IMR-90 (cell line): Measurements from ENCODE around the gene FOXK2. TPM values are rescaled to one million over a fixed set of nuclear protein-coding genes. Genes with fewer than 3 reads are reported as not detected.

ENCODE experiments used
- ATAC-seq: fragments of 200-7000 bp; cut with Tn5 transposase; 2 replicates; pipeline ENCODE4 v1.9.1; 2020; ENCODE audit warnings: low read depth, mild to moderate bottlenecking, moderate library complexity
- BruUV-seq: library from RNA; stranded (reverse); fragments of 400-500 nt; replicated peaks from 2 replicates; lab custom pipeline; 2021; lab: Mats Ljungman, UMichigan
- CTCF ChIA-PET: fragments of 300-600 bp; formaldehyde crosslinking; extraction: SDS; loops from one replicate; lab custom pipeline; 2021; ENCODE audit warnings: antibody characterized with exemption; lab: Yijun Ruan, JAX
- POLR2A ChIA-PET: fragments of 300-600 bp; sonication (Branson Sonifier 250); formaldehyde crosslinking; loops from one replicate; lab custom pipeline; 2022; ENCODE audit warnings: antibody characterized with exemption; ENCODE audit not compliant: unreplicated experiment; lab: Charles Lee
- DNase-seq: peaks from one replicate; pipeline ENCODE4 v3.0.0; 2013
- H2AFZ ChIP-seq: replicated peaks from 2 replicates; pipeline ENCODE3; 2013; ENCODE audit warnings: low read length, mild to moderate bottlenecking; ENCODE audit not compliant: poor library complexity
- H2AK5ac ChIP-seq: 2 replicates; pipeline ENCODE4 v1.6.1; 2013; ENCODE audit warnings: low read depth, low read length, inconsistent platforms
- H2AK9ac ChIP-seq: replicated peaks from 2 replicates; pipeline ENCODE3; 2013; ENCODE audit warnings: mild to moderate bottlenecking, low read depth, low read length, moderate library complexity; ENCODE audit not compliant: poor library complexity
- H2BK120ac ChIP-seq: 2 replicates; pipeline ENCODE4 v1.6.1; 2013; ENCODE audit warnings: low read depth, low read length, inconsistent platforms
- H2BK15ac ChIP-seq: 3 replicates; pipeline ENCODE4 v1.6.1; 2013; ENCODE audit warnings: low read depth, low read length, inconsistent platforms
- H2BK20ac ChIP-seq: 2 replicates; pipeline ENCODE4 v1.6.1; 2013; ENCODE audit warnings: low read depth, mild to moderate bottlenecking, inconsistent platforms, low read length, moderate library complexity
- H2BK5ac ChIP-seq: 2 replicates; pipeline ENCODE4 v1.6.1; 2013; ENCODE audit warnings: mild to moderate bottlenecking, low read depth, low read length, inconsistent platforms; ENCODE audit not compliant: poor library complexity, severe bottlenecking
- H3K14ac ChIP-seq: replicated peaks from 2 replicates; pipeline ENCODE4 v1.6.1; 2013; ENCODE audit warnings: low read depth, low read length, inconsistent platforms
- H3K18ac ChIP-seq: 2 replicates; pipeline ENCODE4 v1.6.1; 2013; ENCODE audit warnings: low read depth, low read length, control low read depth
- H3K23ac ChIP-seq: 2 replicates; pipeline ENCODE4 v1.6.1; 2013; ENCODE audit warnings: low read depth, low read length, inconsistent platforms
- H3K27ac ChIP-seq: 2 replicates; pipeline ENCODE4 v1.5.1; 2013; ENCODE audit warnings: mild to moderate bottlenecking, control low read depth, low read length; ENCODE audit not compliant: insufficient read depth
- H3K27me3 ChIP-seq: 2 replicates; pipeline ENCODE4 v1.6.1; 2013; ENCODE audit warnings: low read length; ENCODE audit not compliant: control insufficient read depth, insufficient read depth
- H3K36me3 ChIP-seq: 2 replicates; pipeline ENCODE4 v1.6.1; 2013; ENCODE audit warnings: low read length, mixed read lengths; ENCODE audit not compliant: control insufficient read depth, insufficient read depth
- H3K4ac ChIP-seq: 2 replicates; pipeline ENCODE4 v1.6.1; 2013; ENCODE audit warnings: low read depth, low read length, inconsistent platforms
- H3K4me1 ChIP-seq: 2 replicates; pipeline ENCODE4 v1.6.1; 2013; ENCODE audit warnings: low read length, mixed read lengths; ENCODE audit not compliant: control insufficient read depth, insufficient read depth
- H3K4me2 ChIP-seq: 2 replicates; pipeline ENCODE4 v1.6.1; 2013; ENCODE audit warnings: low read depth, mild to moderate bottlenecking, control low read depth, low read length, moderate library complexity
- H3K4me3 ChIP-seq: 2 replicates; pipeline ENCODE4 v1.5.1; 2013; ENCODE audit warnings: low read depth, mild to moderate bottlenecking, control low read depth, low read length, moderate library complexity; ENCODE audit not compliant: insufficient read depth
- H3K56ac ChIP-seq: 2 replicates; pipeline ENCODE4 v1.6.1; 2013; ENCODE audit warnings: low read length, inconsistent platforms; ENCODE audit not compliant: insufficient read depth; ENCODE audit errors: extremely low read depth
- H3K79me1 ChIP-seq, 2 experiments: 2 replicates each; pipeline ENCODE4 v1.6.1; 2013; ENCODE audit warnings: low read length in 2 of 2, inconsistent platforms in 1 of 2, low read depth in 1 of 2
- H3K9ac ChIP-seq: 2 replicates; pipeline ENCODE4 v1.6.1; 2013; ENCODE audit warnings: low read depth, low read length, control low read depth
- H3K9me1 ChIP-seq: 2 replicates; pipeline ENCODE4 v1.6.1; 2013; ENCODE audit warnings: low read length, inconsistent platforms; ENCODE audit not compliant: insufficient read depth
- H3K9me3 ChIP-seq: 2 replicates; pipeline ENCODE4 v1.6.1; 2013; ENCODE audit warnings: low read length; ENCODE audit not compliant: control insufficient read depth, insufficient read depth
- H4K20me1 ChIP-seq: 2 replicates; pipeline ENCODE4 v1.6.1; 2013; ENCODE audit warnings: low read length, inconsistent platforms; ENCODE audit not compliant: insufficient read depth
- H4K5ac ChIP-seq: 2 replicates; pipeline ENCODE4 v1.6.1; 2013; ENCODE audit warnings: mild to moderate bottlenecking, low read depth, low read length, control low read depth
- H4K8ac ChIP-seq, 2 experiments: 2 replicates each; pipeline ENCODE4 v1.6.1; 2013; ENCODE audit warnings: low read depth in 2 of 2, low read length in 2 of 2, control low read depth in 1 of 2, inconsistent platforms in 1 of 2
- H4K91ac ChIP-seq: 2 replicates; pipeline ENCODE4 v1.6.1; 2013; ENCODE audit warnings: low read depth, low read length, inconsistent platforms; ENCODE audit not compliant: insufficient read depth
- CHD1 ChIP-seq: IDR thresholded peaks from 2 replicates; pipeline ENCODE4 v1.6.1; 2012; ENCODE audit warnings: low read depth, low read length, improper control_type of control experiment
- FOS ChIP-seq: fragments of 150-350 bp; IDR thresholded peaks from 2 replicates; pipeline ENCODE4 v1.6.1; 2016; ENCODE audit warnings: low read depth, low read length
- MAZ ChIP-seq: IDR thresholded peaks from 2 replicates; pipeline ENCODE4 v1.6.1; 2012; ENCODE audit warnings: low read depth, mild to moderate bottlenecking, low read length, improper control_type of control experiment, moderate library complexity, borderline replicate concordance
- POLR2A ChIP-seq: IDR thresholded peaks from 2 replicates; pipeline ENCODE4 v1.6.1; 2012; ENCODE audit warnings: mild to moderate bottlenecking, low read depth, low read length
- WGBS, 2 experiments: methylation state at CpG; one replicate each; pipeline versions ENCODE4 v1.1.5 to v1.1.7; 2013; ENCODE audit warnings: missing lambda C conversion rate in 2 of 2; ENCODE audit not compliant: insufficient read length in 1 of 2; ENCODE audit errors: extremely low coverage in 2 of 2; 5-methylcytosine and 5-hydroxymethylcytosine counted together
- dilution Hi-C: fragments of 300-500 bp; cut with HindIII; formaldehyde crosslinking; loops from one replicate; pipeline ENCODE4 v1.14.3; 2018; ENCODE audit warnings: low sequenced_read_pairs; ENCODE audit not compliant: unreplicated experiment
- in situ Hi-C: fragments of 300-500 bp; cut with MboI; formaldehyde crosslinking; loops from 3 replicates; pipeline ENCODE4 v1.14.3; 2019; ENCODE audit warnings: low sequenced_read_pairs, inconsistent platforms, mixed read lengths
- intact Hi-C: fragments of 100-400 bp; cut with micrococcal nuclease; formaldehyde crosslinking; loops from 2 replicates; pipeline ENCODE4 v1.10.0; 2022
- polyA plus RNA-seq, 3 experiments: library from polyadenylated mRNA; depleted of rRNA; stranded (reverse); fragments of >200 nt; gene quantifications; 2 replicates each; pipeline ENCODE4 v1.2.3, GENCODE V29; 2012; ENCODE audit warnings: low replicate concordance in 1 of 3
- total RNA-seq: library from RNA; depleted of rRNA; stranded (reverse); fragments of >200 nt; gene quantifications from 2 replicates; pipeline ENCODE4 v1.2.3, GENCODE V29; 2012

Gene FOXK2
- total and polyA plus RNA-seq, 2 of the 4 experiments (the other 2 are of a cell fraction): 12.5 to 20.0 TPM

GRCh38 chr17:82490512-82491195 lies 28.9 kb upstream of the FOXK2 start:
- Histone ChIP-seq H3K36me3 (peaks cover 25% of the 10 kb centered on the region), H3K4me2 (no peak overlapping the region), H3K27me3 (no peaks in the 10 kb centered on the region), H2AK9ac (peak overlapping the region; percentile 9), H3K14ac (no peak overlapping the region), H3K23ac (no peak overlapping the region), H4K91ac (no peak overlapping the region), H2BK120ac (no peak overlapping the region), H2AK5ac (no peak overlapping the region; the same call in 1 of the 2 replicates), H2AFZ (peak overlapping the region; percentile 60), H2BK5ac (no peak overlapping the region), H3K4me1 (peaks cover 11% of the 10 kb centered on the region), H3K4ac (no peak overlapping the region), H4K8ac (no peak overlapping the region), H3K18ac (no peak overlapping the region), H4K20me1 (peaks cover 12% of the 10 kb centered on the region; the same call in 1 of the 2 replicates), H3K9ac (no peak overlapping the region), H3K79me1 (peaks cover 0 to 5% of the 10 kb centered on the region in 2 experiments; a peak in 1 of 4 replicates), H3K27ac (no peak overlapping the region), H3K9me3 (no peaks in the 10 kb centered on the region), H3K4me3 (no peak overlapping the region), H3K9me1 (peaks cover 8% of the 10 kb centered on the region), H3K56ac (no peak overlapping the region), H4K5ac (no peak overlapping the region), H2BK15ac (no peak overlapping the region), H2BK20ac (no peak overlapping the region)
- intact Hi-C loops (loop anchor here (5.0 kb wide), 1 partner anchor 62 kb away; no protein-coding TSS in a partner anchor), dilution Hi-C loops (no loop called here), in situ Hi-C loops (no loop called here)
- ChIA-PET POLR2A (no interaction called here), CTCF (no interaction called here)
- no peak for DNase-seq
- no peak for ATAC-seq
- WGBS, 2 experiments: 95% methylated on average over 16 of the region's 25 CpGs; no CpG with 5 or more reads in 1 of the 2 experiments
- TF ChIP-seq MAZ (no peak), CHD1 (no peak), POLR2A (no peak), FOS (no peak)
- no TSS peak for BruUV-seq
